Mesenchymal stem cell (in vitro differentiated cells and primary cell): ENCODE measurements around the gene SPSB1.

Source experiments
- DNase-seq: peaks from one replicate; pipeline ENCODE4 v3.0.0-alpha.2; 2013
- H2AFZ ChIP-seq: one replicate; pipeline ENCODE4 v1.6.1; 2013; ENCODE audit warnings: low read depth, mild to moderate bottlenecking, control low read depth, inconsistent platforms, low read length, moderate library complexity
- H2AK5ac ChIP-seq: 2 replicates; pipeline ENCODE4 v1.6.1; 2013; ENCODE audit warnings: low read length, moderate library complexity, mild to moderate bottlenecking, inconsistent platforms; ENCODE audit not compliant: severe bottlenecking
- H2BK120ac ChIP-seq: one replicate; pipeline ENCODE4 v1.6.1; 2013; ENCODE audit warnings: low read depth, mild to moderate bottlenecking, inconsistent platforms, low read length, moderate library complexity
- H2BK12ac ChIP-seq, 2 experiments: one replicate each; pipeline ENCODE4 v1.6.1; 2013; ENCODE audit warnings: inconsistent platforms in 2 of 2, low read length in 2 of 2, mild to moderate bottlenecking in 2 of 2, moderate library complexity in 2 of 2, control low read depth in 1 of 2
- H2BK15ac ChIP-seq: one replicate; pipeline ENCODE4 v1.6.1; 2013; ENCODE audit warnings: mild to moderate bottlenecking, low read depth, inconsistent platforms; ENCODE audit not compliant: poor library complexity, severe bottlenecking
- H2BK5ac ChIP-seq: 2 replicates; pipeline ENCODE4 v1.6.1; 2013; ENCODE audit warnings: low read depth, mild to moderate bottlenecking, low read length, control low read depth, inconsistent platforms; ENCODE audit not compliant: poor library complexity, severe bottlenecking
- H3K14ac ChIP-seq, 2 experiments: one replicate each; pipeline ENCODE4 v1.6.1; 2013; ENCODE audit warnings: inconsistent platforms in 2 of 2, low read length in 2 of 2, control low read depth in 1 of 2, mild to moderate bottlenecking in 1 of 2, moderate library complexity in 1 of 2
- H3K18ac ChIP-seq, 2 experiments: one replicate each; pipeline ENCODE4 v1.6.1; 2013; ENCODE audit warnings: inconsistent platforms in 2 of 2, low read length in 2 of 2, control low read depth in 1 of 2, low read depth in 1 of 2, mild to moderate bottlenecking in 1 of 2
- H3K23ac ChIP-seq, 2 experiments: one replicate each; pipeline ENCODE4 v1.6.1; 2013; ENCODE audit warnings: inconsistent platforms in 2 of 2, low read length in 2 of 2, mild to moderate bottlenecking in 2 of 2, moderate library complexity in 2 of 2, control low read depth in 1 of 2
- H3K27ac ChIP-seq: 2 replicates; pipeline ENCODE4 v1.5.1; 2013; ENCODE audit warnings: mild to moderate bottlenecking, moderate library complexity, low read length, control low read depth, inconsistent platforms; ENCODE audit not compliant: poor library complexity, severe bottlenecking
- H3K27me3 ChIP-seq, 2 experiments: 2 replicates each; pipeline versions ENCODE4 v1.6.1 to v1.7.0; 2013; ENCODE audit warnings: low read length in 2 of 2, mild to moderate bottlenecking in 2 of 2, moderate library complexity in 2 of 2, control low read depth in 1 of 2, inconsistent platforms in 1 of 2; ENCODE audit not compliant: control insufficient read depth in 1 of 2, insufficient read depth in 1 of 2
- H3K36me3 ChIP-seq, 2 experiments: 2 replicates each; pipeline versions ENCODE4 v1.6.1 to v1.7.0; 2013; ENCODE audit warnings: low read length in 2 of 2, control low read depth in 1 of 2, inconsistent platforms in 1 of 2, low read depth in 1 of 2, mild to moderate bottlenecking in 1 of 2; ENCODE audit not compliant: insufficient read depth in 2 of 2, control insufficient read depth in 1 of 2
- H3K4ac ChIP-seq, 2 experiments: one replicate each; pipeline ENCODE4 v1.6.1; 2013; ENCODE audit warnings: inconsistent platforms in 2 of 2, low read length in 2 of 2, mild to moderate bottlenecking in 2 of 2, moderate library complexity in 2 of 2, control low read depth in 1 of 2, low read depth in 1 of 2
- H3K4me1 ChIP-seq: 2 replicates; pipeline ENCODE4 v1.6.1; 2013; ENCODE audit warnings: low read depth, low read length, control low read depth; ENCODE audit not compliant: control insufficient read depth, insufficient read depth
- H3K4me2 ChIP-seq: 2 replicates; pipeline ENCODE4 v1.6.1; 2013; ENCODE audit warnings: low read length, mild to moderate bottlenecking, inconsistent platforms; ENCODE audit not compliant: poor library complexity, severe bottlenecking
- H3K4me3 ChIP-seq, 2 experiments: 2 replicates each; pipeline versions ENCODE4 v1.5.1 to v1.7.0; 2013; ENCODE audit warnings: low read length in 2 of 2, mild to moderate bottlenecking in 2 of 2, control low read depth in 1 of 2, low read depth in 1 of 2; ENCODE audit not compliant: insufficient read depth in 1 of 2
- H3K79me1 ChIP-seq: replicated peaks from 2 replicates; pipeline ENCODE4 v1.6.1; 2013; ENCODE audit warnings: mild to moderate bottlenecking, control low read depth, low read length, inconsistent platforms; ENCODE audit not compliant: poor library complexity, severe bottlenecking
- H3K9ac ChIP-seq: 2 replicates; pipeline ENCODE4 v1.7.0; 2013; ENCODE audit warnings: mild to moderate bottlenecking, low read length, moderate library complexity
- H3K9me3 ChIP-seq: 2 replicates; pipeline ENCODE4 v1.7.0; 2013; ENCODE audit warnings: mild to moderate bottlenecking, low read length; ENCODE audit not compliant: control insufficient read depth
- H4K8ac ChIP-seq: one replicate; pipeline ENCODE4 v1.6.1; 2013; ENCODE audit warnings: inconsistent platforms, mild to moderate bottlenecking, low read length, moderate library complexity
- H4K91ac ChIP-seq: one replicate; pipeline ENCODE4 v1.6.1; 2013; ENCODE audit warnings: mild to moderate bottlenecking, low read length, inconsistent platforms
- WGBS: methylation state at CpG from one replicate; pipeline ENCODE4 v1.1.7; 2013; ENCODE audit warnings: mixed read lengths; 5-methylcytosine and 5-hydroxymethylcytosine counted together

SPSB1 gene

GRCh38 chr1:9388335-9389180 is 95.9 kb downstream of the SPSB1 start:
- no peaks in the 10 kb centered on the region for H3K9me3 ChIP-seq
- no peak overlapping the region for H3K23ac ChIP-seq
- peaks cover 21% of the 10 kb centered on the region for H3K4me1 ChIP-seq
- no peak overlapping the region for H3K9ac ChIP-seq
- H2BK12ac ChIP-seq = peak overlapping the region; percentile 9 to 87
- peak overlapping the region; percentile 5 for H4K8ac ChIP-seq
- no peak overlapping the region for H2BK5ac ChIP-seq
- no peak overlapping the region for H3K4me3 ChIP-seq
- peak overlapping the region in 1 of 2 experiments; percentile 19 for H3K14ac ChIP-seq
- DNase-seq = peak; percentile 81
- peak overlapping the region; percentile 93 for H2BK15ac ChIP-seq
- peak overlapping the region; percentile 95 for H4K91ac ChIP-seq
- H3K4ac ChIP-seq = peak overlapping the region; percentile 2 to 85
- H3K18ac ChIP-seq = peak overlapping the region; percentile 47 to 87
- 24% methylated on average over 15 of the region's 18 CpGs for WGBS
- no peak overlapping the region for H3K27ac ChIP-seq
- H2BK120ac ChIP-seq = peak overlapping the region; percentile 95
- H2AFZ ChIP-seq = no peak overlapping the region
- no peaks in the 10 kb centered on the region for H3K79me1 ChIP-seq
- no peak overlapping the region for H3K4me2 ChIP-seq
- H2AK5ac ChIP-seq = peak overlapping the region; percentile 40
- peaks cover 2 to 24% of the 10 kb centered on the region in 2 experiments for H3K27me3 ChIP-seq
- H3K36me3 ChIP-seq = no peaks in the 10 kb centered on the region

- Histone ChIP-seq H3K14ac (no peak overlapping the region), H2BK120ac (no peak overlapping the region), H4K91ac (no peak overlapping the region), H2AFZ (no peak overlapping the region), H3K4me2 (no peak overlapping the region), H4K8ac (no peak overlapping the region), H3K18ac (no peak overlapping the region), H3K36me3 (no peaks in the 10 kb centered on the region), H2BK12ac (peak overlapping the region in 1 of 2 experiments; percentile 37), H2AK5ac (no peak overlapping the region), H3K27me3 (peaks cover 4 to 27% of the 10 kb centered on the region in 2 experiments), H3K23ac (no peak overlapping the region), H3K4me1 (peaks cover 19% of the 10 kb centered on the region), H3K79me1 (no peaks in the 10 kb centered on the region), H2BK5ac (no peak overlapping the region), H3K4me3 (no peak overlapping the region), H3K27ac (no peak overlapping the region), H3K4ac (no peak overlapping the region), H3K9ac (no peak overlapping the region), H3K9me3 (peaks cover 4% of the 10 kb centered on the region), H2BK15ac (no peak overlapping the region)
- 81% methylated on average over 6 of the region's 7 CpGs for WGBS
- DNase-seq = no peak
These were observed 97.3 kb downstream of the SPSB1 start for GRCh38 chr1:9389968-9390367.

- Histone ChIP-seq H3K4me1 (peaks cover 8% of the 10 kb centered on the region), H3K9ac (no peak overlapping the region), H3K36me3 (no peaks in the 10 kb centered on the region), H3K4me2 (no peak overlapping the region), H3K27me3 (peaks cover 4 to 29% of the 10 kb centered on the region in 2 experiments), H3K4ac (no peak overlapping the region), H3K27ac (no peak overlapping the region), H2BK15ac (no peak overlapping the region), H3K9me3 (peaks cover 8% of the 10 kb centered on the region), H3K4me3 (no peak overlapping the region), H2BK12ac (peak overlapping the region in 1 of 2 experiments; percentile 8), H3K23ac (no peak overlapping the region), H2AK5ac (no peak overlapping the region), H3K79me1 (no peaks in the 10 kb centered on the region), H2AFZ (no peak overlapping the region), H3K18ac (no peak overlapping the region), H3K14ac (no peak overlapping the region), H4K91ac (no peak overlapping the region), H2BK5ac (no peak overlapping the region), H2BK120ac (no peak overlapping the region), H4K8ac (no peak overlapping the region)
- DNase-seq = no peak
- 93% methylated on average over 6 of the region's 6 CpGs for WGBS
These were observed 98.9 kb downstream of the SPSB1 start for GRCh38 chr1:9391620-9392019.

GRCh38 chr1:9394010-9394409 is 101.3 kb downstream of the SPSB1 start:
- H3K14ac ChIP-seq = no peak overlapping the region

More at GRCh38 chr1:9394010-9394409, 101.3 kb downstream of the SPSB1 start:
- Histone ChIP-seq H3K79me1 (no peaks in the 10 kb centered on the region), H2BK15ac (no peak overlapping the region), H2AFZ (no peak overlapping the region), H3K36me3 (no peaks in the 10 kb centered on the region), H3K4ac (no peak overlapping the region), H2BK5ac (no peak overlapping the region), H3K9me3 (peaks cover 8% of the 10 kb centered on the region), H3K4me3 (no peak overlapping the region), H3K27me3 (peaks cover 4 to 29% of the 10 kb centered on the region in 2 experiments), H3K23ac (no peak overlapping the region), H3K18ac (no peak overlapping the region), H3K4me1 (peaks cover 13% of the 10 kb centered on the region), H3K27ac (no peak overlapping the region), H4K8ac (no peak overlapping the region), H3K4me2 (no peak overlapping the region), H4K91ac (no peak overlapping the region), H2BK120ac (no peak overlapping the region), H2AK5ac (no peak overlapping the region), H2BK12ac (peak overlapping the region in 1 of 2 experiments; percentile 55), H3K9ac (no peak overlapping the region)
- WGBS = 97% methylated on average over 6 of the region's 6 CpGs
- DNase-seq = no peak
